Measurements from ENCODE around the gene RASSF5. TPM values are rescaled to one million over a fixed set of nuclear protein-coding genes. Genes with fewer than 3 reads are reported as not detected.

RASSF5 gene
- total RNA-seq, 1 donor from 2014 or later = 116 TPM

- TF ChIP-seq, protein P1, sequence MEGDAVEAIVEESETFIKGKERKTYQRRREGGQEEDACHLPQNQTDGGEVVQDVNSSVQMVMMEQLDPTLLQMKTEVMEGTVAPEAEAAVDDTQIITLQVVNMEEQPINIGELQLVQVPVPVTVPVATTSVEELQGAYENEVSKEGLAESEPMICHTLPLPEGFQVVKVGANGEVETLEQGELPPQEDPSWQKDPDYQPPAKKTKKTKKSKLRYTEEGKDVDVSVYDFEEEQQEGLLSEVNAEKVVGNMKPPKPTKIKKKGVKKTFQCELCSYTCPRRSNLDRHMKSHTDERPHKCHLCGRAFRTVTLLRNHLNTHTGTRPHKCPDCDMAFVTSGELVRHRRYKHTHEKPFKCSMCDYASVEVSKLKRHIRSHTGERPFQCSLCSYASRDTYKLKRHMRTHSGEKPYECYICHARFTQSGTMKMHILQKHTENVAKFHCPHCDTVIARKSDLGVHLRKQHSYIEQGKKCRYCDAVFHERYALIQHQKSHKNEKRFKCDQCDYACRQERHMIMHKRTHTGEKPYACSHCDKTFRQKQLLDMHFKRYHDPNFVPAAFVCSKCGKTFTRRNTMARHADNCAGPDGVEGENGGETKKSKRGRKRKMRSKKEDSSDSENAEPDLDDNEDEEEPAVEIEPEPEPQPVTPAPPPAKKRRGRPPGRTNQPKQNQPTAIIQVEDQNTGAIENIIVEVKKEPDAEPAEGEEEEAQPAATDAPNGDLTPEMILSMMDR (IDR thresholded peaks at IDR 0.05) = no peak
- no peak for ATAC-seq (ENCODE audit: low read depth)
- no peak for DNase-seq
- H3K27ac Mint-ChIP-seq = no peak overlapping the region
- CTCF ChIA-PET = interaction anchor here (1.3 to 1.8 kb wide), 2 partner anchors 38 to 66 kb away, joined by 6 read pairs; no protein-coding TSS in a partner anchor
- no peaks in the 10 kb centered on the region for H3K36me3 Mint-ChIP-seq (ENCODE audit: low read depth)
- no peak overlapping the region for H3K4me3 Mint-ChIP-seq
- intact Hi-C loops (cut with micrococcal nuclease) = no loop called here
- H3K4me1 Mint-ChIP-seq = peaks cover 8% of the 10 kb centered on the region
- no peaks in the 10 kb centered on the region for H3K9me3 Mint-ChIP-seq
- no peaks in the 10 kb centered on the region for H3K27me3 Mint-ChIP-seq
- POLR2A ChIA-PET = interaction anchor here (1.7 kb wide), 1 partner anchor 11 kb away, joined by 6 read pairs; the partner anchor contains the start of gene RASSF5
Measured at GRCh38 chr1:206517784-206518183, 10.5 kb downstream of the RASSF5 start.

DNA sequence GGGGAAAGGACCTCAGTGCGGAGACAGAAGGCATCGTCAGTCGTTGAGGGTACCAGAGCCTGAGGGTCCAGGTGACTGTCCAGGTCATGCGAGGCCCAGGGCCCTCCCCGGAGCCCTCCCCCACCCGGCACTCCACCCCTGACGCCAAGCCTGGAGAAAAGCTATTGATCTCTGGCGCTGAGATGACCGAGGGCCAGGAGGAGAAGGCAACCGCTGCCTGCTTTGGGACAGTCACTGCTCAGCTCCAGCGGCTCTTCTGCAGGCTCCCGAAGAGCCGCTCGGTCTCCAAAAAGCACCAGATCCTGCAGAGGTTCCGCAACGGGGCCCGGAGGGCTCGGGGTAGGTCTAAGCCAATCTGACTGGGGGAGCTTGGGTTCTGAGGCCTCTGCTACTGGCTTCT is 10.9 kb downstream of the RASSF5 start:
- TF ChIP-seq, protein P1 (IDR thresholded peaks at IDR 0.05) = no peak
- POLR2A ChIA-PET = interaction anchor here (0.6 kb wide), 1 partner anchor 22 kb away, joined by 4 read pairs; no protein-coding TSS in a partner anchor
- ATAC-seq (ENCODE audit: low read depth) (no peak), DNase-seq (no peak)
- Mint-ChIP-seq H3K27me3 (no peaks in the 10 kb centered on the region), H3K9me3 (no peaks in the 10 kb centered on the region), H3K4me1 (peaks cover 8% of the 10 kb centered on the region), H3K36me3 (ENCODE audit: low read depth) (no peaks in the 10 kb centered on the region), H3K27ac (no peak overlapping the region), H3K4me3 (no peak overlapping the region)
- CTCF ChIA-PET = interaction anchor here (1.3 to 1.8 kb wide), 2 partner anchors 38 to 65 kb away, joined by 6 read pairs; no protein-coding TSS in a partner anchor
- intact Hi-C loops (cut with micrococcal nuclease) = no loop called here

GRCh38 chr1:206518743-206519142 is 11.4 kb downstream of the RASSF5 start:
- Mint-ChIP-seq H3K9me3 (no peaks in the 10 kb centered on the region), H3K27ac (no peak overlapping the region), H3K27me3 (no peaks in the 10 kb centered on the region), H3K4me1 (peaks cover 8% of the 10 kb centered on the region), H3K36me3 (ENCODE audit: low read depth) (no peaks in the 10 kb centered on the region), H3K4me3 (no peak overlapping the region)
- ATAC-seq (ENCODE audit: low read depth) (no peak), DNase-seq (no peak)
- TF ChIP-seq, protein P1 (IDR thresholded peaks at IDR 0.05) = no peak
- ChIA-PET CTCF (interaction anchor here (1.8 kb wide), 1 partner anchor 65 kb away, joined by 6 read pairs; no protein-coding TSS in a partner anchor), POLR2A (interaction anchor here (0.6 kb wide), 1 partner anchor 23 kb away, joined by 4 read pairs; no protein-coding TSS in a partner anchor)
- intact Hi-C loops (cut with micrococcal nuclease) = no loop called here

- ATAC-seq (ENCODE audit: low read depth) (no peak), DNase-seq (no peak)
- POLR2A ChIA-PET = interaction anchor here (1.3 kb wide), 1 partner anchor 59 kb away, joined by 5 read pairs; no protein-coding TSS in a partner anchor
Measured at GRCh38 chr1:206521127-206521526, 13.8 kb downstream of the RASSF5 start.

GRCh38 chr1:206521694-206522402 is 14.5 kb downstream of the RASSF5 start:
- intact Hi-C loops (cut with micrococcal nuclease) = no loop called here
- POLR2A ChIA-PET = interaction anchor here (1.3 kb wide), 1 partner anchor 58 kb away, joined by 5 read pairs; no protein-coding TSS in a partner anchor
- TF ChIP-seq, protein P1 (IDR thresholded peaks at IDR 0.05) = no peak
- Mint-ChIP-seq H3K36me3 (ENCODE audit: low read depth) (no peaks in the 10 kb centered on the region), H3K27me3 (no peaks in the 10 kb centered on the region), H3K27ac (no peak overlapping the region), H3K9me3 (no peaks in the 10 kb centered on the region), H3K4me3 (no peak overlapping the region), H3K4me1 (no peaks in the 10 kb centered on the region)
- DNase-seq = no peak
- ATAC-seq (ENCODE audit: low read depth) = no peak
- CTCF ChIA-PET = interaction anchor here (1.2 kb wide), 1 partner anchor 23 kb away, joined by 4 read pairs; no protein-coding TSS in a partner anchor

More at GRCh38 chr1:206521127-206521526, 13.8 kb downstream of the RASSF5 start:
- CTCF ChIA-PET = no interaction called here
- H3K27ac Mint-ChIP-seq = no peak overlapping the region
- H3K9me3 Mint-ChIP-seq = no peaks in the 10 kb centered on the region
- TF ChIP-seq, protein P1 (IDR thresholded peaks at IDR 0.05) = no peak
- intact Hi-C loops (cut with micrococcal nuclease) = no loop called here
- no peaks in the 10 kb centered on the region for H3K27me3 Mint-ChIP-seq
- H3K4me1 Mint-ChIP-seq = peaks cover 3% of the 10 kb centered on the region
- no peaks in the 10 kb centered on the region for H3K36me3 Mint-ChIP-seq (ENCODE audit: low read depth)
- H3K4me3 Mint-ChIP-seq = no peak overlapping the region

Measured in activated B cell treated with CpG ODN at 0.5 μM for 24 hours (primary cell).